HG03139 (cell line): Measurements from ENCODE around the gene WDTC1.

ENCODE experiments used
- ATAC-seq: cut with Tn5 transposase; IDR thresholded peaks from one replicate; pipeline ENCODE4 v1.9.1; 2021; ENCODE audit not compliant: unreplicated experiment

Gene WDTC1

GRCh38 chr1:27333717-27334279 is 99.4 kb downstream of the WDTC1 start:
- no peak for ATAC-seq

DNA sequence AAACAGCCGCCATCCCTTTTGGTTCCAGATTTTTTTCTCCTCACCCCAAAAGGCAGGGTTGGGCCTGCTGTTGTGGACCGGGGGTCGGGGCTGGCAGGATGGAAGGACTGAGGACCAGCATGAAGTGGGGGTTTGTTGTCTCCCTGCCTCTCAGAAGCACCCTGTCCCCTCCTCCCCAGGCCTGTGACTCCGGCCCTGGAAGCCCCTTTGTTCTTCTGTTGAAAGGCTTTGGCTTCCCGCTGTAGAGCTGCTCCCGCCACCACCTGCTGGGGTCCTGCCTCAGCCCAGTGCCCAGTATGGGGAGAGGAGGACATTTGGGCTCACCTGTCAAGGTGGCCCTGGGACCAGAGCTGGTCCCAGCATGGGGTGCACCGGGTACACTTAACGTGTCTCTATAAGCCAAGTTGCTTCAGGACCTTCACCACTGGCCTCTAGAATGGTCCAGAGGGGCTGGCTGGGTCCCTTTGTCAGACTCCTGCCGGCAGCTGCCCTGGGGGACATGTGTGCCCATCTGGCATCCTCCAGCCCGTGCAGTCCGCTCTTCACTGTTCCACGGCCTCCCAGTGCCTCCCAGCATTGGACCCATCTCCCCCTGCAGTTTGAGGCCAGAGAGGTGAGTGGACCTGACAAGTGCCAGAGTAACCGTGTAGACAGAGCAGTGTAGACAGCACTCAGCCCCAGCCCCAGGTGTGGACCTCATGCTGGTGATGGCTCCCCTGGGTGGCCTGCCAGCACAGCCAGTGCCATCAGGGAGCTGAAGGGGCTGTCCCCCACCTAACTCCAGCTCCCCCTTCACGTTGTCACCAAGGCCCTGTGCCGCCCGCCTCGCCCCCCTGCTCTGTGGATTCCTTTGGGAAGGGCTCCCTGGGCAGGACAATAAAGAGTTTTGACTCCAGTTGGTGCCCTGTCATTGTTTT is 101.3 kb downstream of the WDTC1 start:
- ATAC-seq: no peak

GRCh38 chr1:27336756-27337155 is 102.3 kb downstream of the WDTC1 start:
- no peak for ATAC-seq

GRCh38 chr1:27338751-27339150 is 104.3 kb downstream of the WDTC1 start:
- ATAC-seq: no peak

- ATAC-seq: no peak
Observed at GRCh38 chr1:27339213-27339612, 104.8 kb downstream of the WDTC1 start.

GRCh38 chr1:27341525-27342252 is 107.3 kb downstream of the WDTC1 start, which contains the start of gene SYTL1:
SYTL1 (plus strand) TSS chr1:27342022; CDS start chr1:27345335, 3,313 bp downstream.
- no peak for ATAC-seq

DNA sequence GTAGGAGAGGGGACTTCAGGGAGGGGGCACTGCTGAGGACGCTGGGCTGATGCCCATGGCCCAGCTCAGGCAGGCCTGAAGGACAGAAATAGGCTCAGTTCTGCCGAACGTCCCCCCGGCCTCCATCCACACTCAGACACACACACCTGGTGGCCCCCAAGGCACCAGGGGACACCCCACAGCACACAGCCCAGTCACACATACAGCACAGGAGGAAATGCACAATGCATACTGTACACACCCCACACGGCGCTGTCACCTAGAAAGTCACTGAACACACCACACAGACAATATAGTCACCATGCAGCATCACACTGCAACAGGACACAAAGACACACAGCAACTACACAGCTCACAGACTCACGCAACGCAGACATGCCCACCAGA is 108.0 kb downstream of the WDTC1 start:
- ATAC-seq: no peak

GRCh38 chr1:27342778-27343638 is 108.6 kb downstream of the WDTC1 start:
- ATAC-seq: no peak

DNA sequence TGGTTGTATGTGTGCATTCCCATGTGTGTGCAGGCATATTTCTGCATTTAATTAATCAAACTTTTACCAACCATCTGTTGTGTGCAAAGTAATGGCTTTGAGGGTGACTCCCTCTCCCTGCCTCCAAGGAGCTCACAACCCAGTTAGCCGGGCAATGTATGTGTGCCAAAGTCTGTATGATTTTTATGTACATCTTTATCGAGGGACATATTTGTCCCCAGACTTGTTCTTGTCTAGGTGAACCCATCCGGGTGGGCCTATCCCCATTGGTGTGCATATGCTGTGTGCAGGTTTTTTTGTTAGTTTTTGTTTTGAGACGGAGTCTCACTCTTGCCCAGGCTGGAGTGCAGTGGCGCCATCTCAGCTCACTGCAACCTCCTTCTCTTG is 109.2 kb downstream of the WDTC1 start:
- no peak for ATAC-seq

DNA sequence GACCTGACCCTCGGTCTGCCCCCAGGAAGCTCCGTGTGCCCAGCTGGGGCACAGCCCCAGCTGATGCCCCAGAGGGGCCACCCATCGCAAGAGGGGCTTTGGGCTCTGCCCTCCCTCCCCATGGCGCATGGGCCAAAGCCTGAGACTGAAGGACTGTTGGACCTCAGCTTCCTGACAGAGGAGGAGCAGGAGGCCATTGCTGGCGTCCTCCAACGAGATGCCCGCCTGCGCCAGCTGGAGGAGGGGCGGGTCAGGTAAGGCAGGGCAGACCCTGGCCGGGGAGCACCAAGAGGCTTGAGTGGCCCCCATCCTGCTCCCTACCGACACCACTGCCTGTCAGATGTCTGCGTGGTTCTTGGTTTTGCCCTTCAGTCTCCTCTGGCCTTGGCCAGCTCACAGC is 110.8 kb downstream of the WDTC1 start:
- ATAC-seq: no peak

GRCh38 chr1:27346357-27346756 is 111.9 kb downstream of the WDTC1 start:
- ATAC-seq: no peak

DNA sequence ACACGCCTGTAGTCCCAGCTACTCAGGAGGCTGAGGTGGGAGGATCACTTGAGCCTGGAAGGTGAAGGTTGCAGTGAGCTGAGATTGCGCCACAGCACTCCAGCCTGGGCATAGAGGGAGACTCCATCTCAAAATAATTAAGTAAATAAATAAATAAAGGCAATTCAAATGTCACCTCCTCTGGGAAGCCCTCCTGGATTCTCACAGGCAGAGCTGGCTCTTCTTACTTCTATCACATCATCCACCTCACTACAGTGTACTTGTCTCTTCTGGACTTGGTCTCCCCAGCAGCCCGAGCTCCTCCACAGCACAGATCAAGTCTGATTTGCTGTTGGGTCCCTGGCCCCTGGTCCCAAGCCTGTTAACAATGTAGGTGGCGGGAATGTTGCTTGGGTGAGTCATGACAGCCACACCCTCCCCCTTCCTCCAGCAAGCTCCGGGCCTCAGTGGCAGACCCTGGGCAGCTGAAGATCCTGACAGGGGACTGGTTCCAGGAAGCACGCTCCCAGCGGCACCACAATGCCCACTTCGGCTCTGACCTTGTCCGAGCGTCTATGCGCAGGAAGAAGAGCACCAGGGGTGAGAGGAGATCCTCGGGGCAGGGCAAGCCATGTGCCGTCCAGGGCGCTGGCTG is 112.7 kb downstream of the WDTC1 start:
- ATAC-seq: no peak

GRCh38 chr1:27348861-27349783 is 114.7 kb downstream of the WDTC1 start:
- no peak for ATAC-seq

GRCh38 chr1:27349784-27350662 is 115.6 kb downstream of the WDTC1 start:
- no peak for ATAC-seq

DNA sequence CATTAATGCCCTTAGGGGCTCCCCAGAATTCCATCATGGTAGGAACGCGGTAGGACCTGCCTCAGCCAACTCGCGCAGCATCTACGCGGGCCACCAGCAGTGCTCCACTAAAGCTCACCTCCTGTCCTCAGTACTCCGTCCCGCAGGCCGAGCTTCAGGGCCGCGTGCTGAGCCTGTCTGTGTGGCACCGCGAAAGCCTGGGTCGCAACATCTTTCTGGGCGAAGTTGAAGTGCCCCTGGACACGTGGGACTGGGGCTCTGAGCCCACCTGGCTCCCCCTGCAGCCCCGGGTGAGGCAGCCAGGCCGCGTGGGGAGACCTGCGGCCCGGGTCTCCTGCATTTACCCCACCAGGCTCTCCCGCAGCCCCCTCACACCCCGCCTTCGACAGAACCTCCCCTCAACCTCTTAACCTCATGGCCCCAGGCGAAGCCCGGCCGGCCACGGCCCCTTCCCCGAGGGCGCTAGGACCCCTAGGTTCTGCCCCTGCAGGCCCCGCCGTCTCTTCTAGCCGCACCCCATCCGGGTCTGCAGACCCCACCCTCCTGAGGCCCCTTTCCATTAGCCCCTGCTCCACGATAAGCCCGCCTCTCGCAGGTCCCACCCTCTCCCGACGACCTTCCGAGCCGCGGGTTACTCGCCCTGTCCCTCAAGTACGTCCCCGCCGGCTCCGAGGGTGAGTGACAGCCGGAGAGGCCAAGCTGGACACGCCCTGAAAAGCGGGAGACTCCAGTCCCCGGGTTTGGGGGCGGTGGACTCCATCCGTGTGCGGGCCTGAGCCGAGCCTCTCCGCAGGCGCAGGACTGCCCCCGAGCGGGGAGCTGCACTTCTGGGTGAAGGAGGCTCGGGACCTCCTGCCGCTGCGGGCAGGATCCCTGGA is 116.5 kb downstream of the WDTC1 start:
- no peak for ATAC-seq

DNA sequence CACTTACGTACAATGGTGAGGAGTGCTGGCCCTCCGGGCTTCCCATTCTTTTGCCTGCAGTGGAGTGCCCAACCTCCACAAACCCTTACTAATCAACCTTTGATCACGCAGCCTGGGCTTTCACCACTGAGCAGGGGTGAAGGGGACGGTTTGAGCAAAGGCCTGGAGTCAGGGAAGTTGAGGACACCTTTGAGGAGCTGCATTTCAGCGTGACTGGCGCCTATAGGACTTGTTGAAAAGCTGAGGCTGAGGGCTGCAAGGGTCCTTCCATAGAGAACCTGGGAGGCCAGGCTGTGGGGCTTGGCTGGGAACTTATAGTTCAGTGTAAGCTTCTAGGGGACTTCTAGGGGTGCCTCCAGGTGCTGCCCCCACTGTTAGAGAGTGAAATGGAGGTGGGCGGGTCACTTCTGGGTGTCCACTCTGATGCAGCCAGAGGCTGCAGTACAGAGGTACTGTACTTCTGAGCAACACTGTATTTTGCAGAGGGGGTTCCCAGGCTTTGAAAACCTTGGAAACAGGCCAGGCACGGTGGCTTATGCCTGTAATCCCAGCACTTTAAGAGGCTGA is 117.2 kb downstream of the WDTC1 start:
- no peak for ATAC-seq

DNA sequence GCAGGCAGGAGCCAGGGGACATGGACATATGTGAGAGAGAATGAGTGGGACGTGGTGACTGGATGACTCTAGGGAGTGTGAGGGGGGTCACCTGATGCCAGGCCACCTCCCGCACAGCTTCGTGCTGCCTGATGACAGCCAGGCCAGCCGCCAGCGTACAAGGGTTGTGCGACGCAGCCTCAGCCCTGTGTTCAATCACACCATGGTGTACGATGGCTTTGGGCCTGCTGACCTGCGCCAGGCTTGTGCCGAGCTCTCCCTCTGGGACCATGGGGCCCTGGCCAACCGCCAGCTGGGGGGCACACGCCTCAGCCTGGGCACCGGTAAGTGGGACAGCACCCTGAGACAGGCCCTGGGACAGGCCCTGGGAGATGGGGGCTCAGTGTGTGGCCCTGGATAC is 118.7 kb downstream of the WDTC1 start:
- ATAC-seq: no peak
